ENCODE results near the gene OTUD7B.

DNA sequence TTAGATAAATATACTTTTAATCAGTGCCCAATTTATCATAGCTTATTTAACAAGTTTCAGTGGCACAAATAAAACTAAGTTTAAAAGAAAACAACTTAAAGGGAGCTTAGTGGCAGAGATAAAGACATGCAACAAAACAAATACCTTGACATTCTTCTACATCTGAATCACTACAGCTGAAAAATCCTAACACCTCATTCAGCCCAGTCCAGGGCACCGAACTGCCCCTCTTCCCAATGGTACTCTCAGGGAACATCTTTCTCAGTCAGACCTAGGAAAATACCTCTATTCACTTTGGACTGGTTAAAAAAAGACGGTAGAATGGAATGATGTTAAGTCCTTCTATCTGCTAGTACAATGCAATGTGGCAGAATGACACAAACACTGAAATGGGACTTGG is 8.3 kb downstream of the OTUD7B start:
- no peak for TF ChIP-seq POLR2AphosphoS5 (IDR thresholded peaks at IDR 0.05; ENCODE audit: low read depth, low read length)
- no peak for TF ChIP-seq POLR2A (IDR thresholded peaks at IDR 0.05; ENCODE audit: low read depth, low read length)
- TF ChIP-seq TAF1 (IDR thresholded peaks at IDR 0.05; ENCODE audit: low read depth, low read length), result no peak
- TF ChIP-seq SPI1 (IDR thresholded peaks at IDR 0.05; ENCODE audit: low read depth, low read length), result no peak
- no peak for TF ChIP-seq POU2F2 (IDR thresholded peaks at IDR 0.05; ENCODE audit: low read depth, low read length)
- TF ChIP-seq PAX5 (IDR thresholded peaks at IDR 0.05; ENCODE audit: insufficient read depth, low read length, severe bottlenecking), result no peak
